Erythroblast (primary cell): Measurements from ENCODE around the gene PEMT.

ENCODE experiments used
- GATA1 ChIP-seq: IDR thresholded peaks from 2 replicates; pipeline ENCODE4 v1.6.1; 2011; ENCODE audit warnings: low read depth, mild to moderate bottlenecking, control low read depth, low read length, moderate library complexity
- POLR2A ChIP-seq: IDR thresholded peaks from 2 replicates; pipeline ENCODE4 v1.6.1; 2011; ENCODE audit warnings: mild to moderate bottlenecking, low read length

GRCh38 chr17:17472333-17472920, 119.1 kb downstream of the PEMT start:
- TF ChIP-seq GATA1: no peak
- no peak for TF ChIP-seq POLR2A
